ENCODE data around the gene TRIM47.

TRIM47 gene

DNA sequence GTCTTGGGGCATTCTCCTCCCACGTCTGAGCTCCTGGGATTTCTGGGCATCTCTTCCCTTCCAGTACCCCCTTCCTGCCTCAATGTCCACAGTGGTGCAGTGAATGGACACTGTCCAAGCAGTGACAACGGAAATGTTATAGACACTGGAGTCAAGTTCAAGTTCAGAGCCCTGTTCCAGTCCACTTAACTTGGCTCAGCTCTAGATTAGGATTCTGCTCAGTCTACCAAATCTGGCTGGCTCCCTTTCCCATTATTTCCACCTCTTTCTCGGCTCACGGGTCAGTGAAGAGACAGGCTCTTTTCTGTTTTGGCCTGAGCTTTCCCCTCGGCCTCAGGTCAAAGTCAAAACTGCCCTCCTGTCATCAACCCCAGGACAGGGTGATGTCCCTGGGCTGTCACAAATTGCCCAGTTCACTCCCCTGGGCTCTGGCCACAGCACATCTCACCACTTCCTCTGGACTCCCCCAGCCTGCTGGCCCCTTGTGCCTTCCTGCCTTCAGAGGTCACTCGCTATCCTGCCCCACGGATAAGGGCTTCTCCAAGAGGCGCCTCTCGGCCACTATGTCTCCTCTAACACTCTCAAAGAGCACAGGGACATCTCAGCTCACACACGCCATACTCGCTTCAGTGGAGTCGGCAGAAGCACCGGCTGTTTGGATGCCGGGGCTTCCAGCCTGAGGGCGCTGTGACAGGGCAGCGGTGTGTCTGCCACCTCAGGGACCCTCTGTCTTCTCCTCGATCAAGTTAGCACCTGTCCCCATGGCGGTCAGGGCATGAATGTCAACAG, 44.0 kb upstream of the TRIM47 start:
- TF ChIP-seq, protein P1, sequence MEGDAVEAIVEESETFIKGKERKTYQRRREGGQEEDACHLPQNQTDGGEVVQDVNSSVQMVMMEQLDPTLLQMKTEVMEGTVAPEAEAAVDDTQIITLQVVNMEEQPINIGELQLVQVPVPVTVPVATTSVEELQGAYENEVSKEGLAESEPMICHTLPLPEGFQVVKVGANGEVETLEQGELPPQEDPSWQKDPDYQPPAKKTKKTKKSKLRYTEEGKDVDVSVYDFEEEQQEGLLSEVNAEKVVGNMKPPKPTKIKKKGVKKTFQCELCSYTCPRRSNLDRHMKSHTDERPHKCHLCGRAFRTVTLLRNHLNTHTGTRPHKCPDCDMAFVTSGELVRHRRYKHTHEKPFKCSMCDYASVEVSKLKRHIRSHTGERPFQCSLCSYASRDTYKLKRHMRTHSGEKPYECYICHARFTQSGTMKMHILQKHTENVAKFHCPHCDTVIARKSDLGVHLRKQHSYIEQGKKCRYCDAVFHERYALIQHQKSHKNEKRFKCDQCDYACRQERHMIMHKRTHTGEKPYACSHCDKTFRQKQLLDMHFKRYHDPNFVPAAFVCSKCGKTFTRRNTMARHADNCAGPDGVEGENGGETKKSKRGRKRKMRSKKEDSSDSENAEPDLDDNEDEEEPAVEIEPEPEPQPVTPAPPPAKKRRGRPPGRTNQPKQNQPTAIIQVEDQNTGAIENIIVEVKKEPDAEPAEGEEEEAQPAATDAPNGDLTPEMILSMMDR (IDR thresholded peaks at IDR 0.05): no peak

DNA sequence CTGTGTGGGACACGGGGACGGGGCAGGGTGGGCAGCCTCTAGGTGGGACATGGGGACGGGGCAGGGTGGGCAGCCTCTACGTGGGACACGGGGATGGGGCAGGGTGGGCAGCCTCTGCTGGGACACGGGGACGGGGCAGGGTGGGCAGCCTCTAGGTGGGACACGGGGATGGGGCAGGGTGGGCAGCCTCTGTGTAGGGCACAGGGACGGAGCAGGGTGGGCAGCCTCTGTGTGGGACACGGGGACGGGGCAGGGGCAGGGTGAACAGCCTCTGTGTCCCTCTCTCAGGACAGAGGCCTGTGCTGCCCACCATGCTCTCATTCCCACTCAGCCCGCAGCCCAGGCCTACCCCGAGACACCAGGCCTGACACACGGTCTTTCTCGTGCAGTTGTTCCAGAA, 43.2 kb upstream of the TRIM47 start:
- TF ChIP-seq, protein P1 (IDR thresholded peaks at IDR 0.05): no peak

DNA sequence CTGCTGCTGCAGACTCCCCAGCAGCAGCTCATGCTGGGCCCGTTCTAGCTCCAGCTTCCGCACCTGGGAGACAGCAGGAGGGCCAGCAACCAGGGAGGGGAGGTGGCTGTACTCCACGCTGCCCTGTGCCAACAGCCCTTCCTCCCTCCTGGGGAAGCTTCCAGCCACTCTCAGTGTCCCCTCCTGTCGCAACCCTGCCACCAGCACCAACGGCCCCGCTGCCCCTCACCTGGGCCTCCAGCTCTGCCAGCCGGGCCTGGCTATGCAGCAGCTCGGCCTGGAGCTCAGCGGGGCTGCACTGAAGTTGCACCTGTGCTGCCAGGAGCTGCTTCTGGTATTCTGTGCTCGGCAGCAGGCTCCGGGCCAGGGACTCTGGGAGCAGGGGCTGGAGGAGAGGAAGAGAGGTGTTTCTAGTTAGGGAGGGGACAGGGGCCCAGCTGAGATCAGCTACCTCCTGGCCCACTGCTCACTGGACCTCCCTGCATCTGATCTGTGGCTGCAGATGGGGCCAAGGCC, 41.7 kb upstream of the TRIM47 start:
- TF ChIP-seq, protein P1 (IDR thresholded peaks at IDR 0.05): no peak

DNA sequence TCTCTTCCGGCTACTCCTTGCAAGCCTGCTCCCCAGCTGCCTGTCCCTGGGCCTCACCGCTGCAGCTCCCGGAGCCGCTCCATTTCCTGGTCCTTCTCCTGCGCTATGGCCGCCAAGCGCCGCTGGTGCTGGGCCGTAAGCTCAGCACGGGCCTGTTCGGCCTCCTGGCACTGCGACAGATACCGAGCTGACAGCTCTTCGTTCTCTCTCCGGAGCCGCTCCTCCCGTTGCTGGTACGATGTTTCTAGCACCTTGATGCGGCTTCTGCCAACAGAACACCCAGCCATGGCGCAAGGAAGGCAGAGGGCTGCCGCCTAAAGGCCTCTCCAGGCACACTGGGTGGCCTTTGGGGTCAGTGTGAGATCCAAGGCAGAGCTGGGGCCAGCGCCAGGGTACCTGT, 41.2 kb upstream of the TRIM47 start:
- TF ChIP-seq, protein P1 (IDR thresholded peaks at IDR 0.05): no peak

DNA sequence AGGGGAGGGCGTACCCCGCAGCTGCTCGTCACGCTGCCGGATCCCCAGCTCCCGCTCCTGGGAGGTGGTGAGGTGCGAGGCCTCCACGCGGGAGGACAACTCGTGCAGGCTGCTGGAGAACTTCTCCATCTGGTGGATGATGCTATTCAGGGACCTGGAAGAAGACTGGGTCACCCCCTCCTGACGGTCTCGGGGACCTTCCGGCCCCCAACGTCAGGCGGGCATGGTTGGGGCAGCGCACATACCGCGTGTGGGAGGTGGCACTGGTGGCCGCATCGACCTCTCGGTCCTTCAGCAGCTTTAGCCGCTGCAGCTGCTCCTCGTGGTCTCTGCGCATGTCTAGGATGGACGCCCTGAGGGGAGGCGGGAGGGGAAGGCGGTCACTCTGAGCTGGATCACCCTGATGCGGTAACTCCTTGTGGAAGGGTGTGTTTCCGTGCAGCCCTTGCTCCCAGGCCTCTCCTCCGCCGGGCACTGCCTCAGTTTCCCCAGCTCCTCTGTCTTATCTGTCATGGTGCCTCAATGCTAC, 39.6 kb upstream of the TRIM47 start:
- TF ChIP-seq, protein P1 (IDR thresholded peaks at IDR 0.05): no peak

DNA sequence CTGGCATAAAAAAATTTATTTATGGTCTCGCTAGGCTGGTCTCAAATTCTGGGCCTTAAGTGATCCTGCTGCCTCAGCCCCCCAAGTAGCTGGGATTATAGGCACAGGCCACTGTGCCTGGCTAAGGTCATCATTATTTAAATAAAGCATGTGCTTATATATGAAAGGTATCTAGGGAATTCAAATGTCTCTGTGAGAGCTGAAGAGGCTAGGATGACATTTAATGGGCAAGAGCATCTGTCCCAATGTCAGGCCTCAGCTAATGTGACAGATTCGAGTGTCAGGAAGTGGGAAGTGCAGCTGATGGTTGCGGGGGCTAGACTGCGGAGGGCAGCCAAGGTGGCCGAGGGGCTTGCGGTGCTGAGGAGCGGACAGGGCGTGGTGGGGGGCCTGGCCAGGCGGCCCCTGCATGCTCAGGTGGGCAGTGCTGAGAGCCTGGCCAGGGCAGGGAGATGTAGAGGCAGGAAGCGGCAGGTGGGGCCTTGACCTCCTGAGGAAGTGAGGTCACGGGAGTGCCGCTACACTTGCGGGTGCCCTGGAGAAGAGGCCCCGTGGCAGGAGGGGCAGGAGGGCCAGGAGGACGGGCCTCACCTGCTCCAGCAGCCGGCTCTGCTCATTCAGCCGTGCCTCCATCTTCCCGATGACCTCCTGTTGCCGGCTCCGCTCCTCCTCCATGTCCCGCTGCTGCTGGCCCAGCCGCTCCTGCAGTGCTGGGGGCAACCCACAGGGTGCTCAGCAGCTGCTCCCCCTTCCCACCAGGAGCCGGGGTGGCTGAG, 38.9 kb upstream of the TRIM47 start:
- TF ChIP-seq, protein P1 (IDR thresholded peaks at IDR 0.05): no peak

DNA sequence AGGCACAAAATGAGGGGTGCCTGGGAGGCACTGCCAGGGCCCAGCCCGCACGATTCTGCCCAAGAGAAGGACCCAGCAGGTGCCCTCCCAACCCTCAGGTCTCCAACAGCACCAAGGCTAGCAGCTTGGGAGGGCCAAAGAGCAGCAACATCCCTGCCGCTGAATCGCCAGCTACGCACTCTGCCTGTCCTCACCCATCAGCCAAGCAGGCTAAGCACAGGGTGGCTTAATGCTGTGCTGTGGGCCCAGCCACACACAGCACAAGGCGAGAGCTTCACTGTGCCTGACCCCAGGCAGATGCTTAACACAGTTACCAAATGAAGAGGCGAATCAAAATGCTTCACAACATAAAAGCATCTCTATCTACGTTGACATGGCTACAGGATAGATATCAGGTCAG, 36.9 kb upstream of the TRIM47 start:
- TF ChIP-seq, protein P1 (IDR thresholded peaks at IDR 0.05): no peak

All from LNCAP (cell line).